GM23248 (cell line): Measurements from ENCODE around the gene C2CD2. TPM values are rescaled to one million over a fixed set of nuclear protein-coding genes. Genes with fewer than 3 reads are reported as not detected.
"Not testable (repeated sequence)": the region's sequence is repeated elsewhere in the genome, so short reads cannot be mapped to it uniquely, and the experiment has no call there.

ENCODE experiments used
- DNase-seq: peaks from one replicate; pipeline ENCODE4 v3.0.0-alpha.2; 2015
- H2AFZ ChIP-seq: fragments of 200-600 bp; sonication (generic); 2 replicates; pipeline ENCODE4 v1.6.1; 2016; ENCODE audit warnings: antibody characterized with exemption
- H3F3A ChIP-seq: fragments of 200-600 bp; sonication (generic); 2 replicates; pipeline ENCODE4 v1.6.1; 2016; ENCODE audit warnings: mild to moderate bottlenecking, antibody characterized with exemption, mixed run types; ENCODE audit not compliant: insufficient read depth
- H3K27ac ChIP-seq: fragments of 200-600 bp; sonication (generic); 2 replicates; pipeline ENCODE4 v1.5.1; 2016; ENCODE audit warnings: mild to moderate bottlenecking
- H3K27me3 ChIP-seq: fragments of 200-600 bp; sonication (generic); replicated peaks from 2 replicates; pipeline ENCODE4 v1.6.1; 2016; ENCODE audit warnings: mild to moderate bottlenecking; ENCODE audit not compliant: insufficient read depth
- H3K36me3 ChIP-seq: fragments of 200-600 bp; sonication (generic); 2 replicates; pipeline ENCODE4 v1.6.1; 2016; ENCODE audit warnings: low read depth, mild to moderate bottlenecking
- H3K4me1 ChIP-seq: fragments of 200-600 bp; sonication (generic); 2 replicates; pipeline ENCODE4 v1.6.1; 2016; ENCODE audit warnings: mild to moderate bottlenecking; ENCODE audit not compliant: insufficient read depth
- H3K4me2 ChIP-seq: fragments of 200-600 bp; sonication (generic); one replicate; pipeline ENCODE4 v1.6.1; 2016; ENCODE audit warnings: mild to moderate bottlenecking; ENCODE audit not compliant: unreplicated experiment
- H3K4me3 ChIP-seq: fragments of 200-600 bp; sonication (generic); 2 replicates; pipeline ENCODE4 v1.5.1; 2016; ENCODE audit warnings: mild to moderate bottlenecking
- H3K79me2 ChIP-seq: fragments of 200-600 bp; sonication (generic); 2 replicates; pipeline ENCODE4 v1.6.1; 2016; ENCODE audit warnings: mild to moderate bottlenecking; ENCODE audit not compliant: insufficient read depth
- H3K9ac ChIP-seq: fragments of 200-600 bp; sonication (generic); 2 replicates; pipeline ENCODE4 v1.6.1; 2016; ENCODE audit warnings: mild to moderate bottlenecking
- H3K9me2 ChIP-seq: fragments of 200-600 bp; sonication (generic); 2 replicates; pipeline ENCODE4 v1.6.1; 2016; ENCODE audit warnings: mixed run types, mild to moderate bottlenecking, moderate library complexity; ENCODE audit not compliant: insufficient read depth
- H3K9me3 ChIP-seq: fragments of 200-600 bp; sonication (generic); one replicate; pipeline ENCODE4 v1.6.1; 2017; ENCODE audit warnings: low read depth
- H4K20me1 ChIP-seq: fragments of 200-600 bp; sonication (generic); 2 replicates; pipeline ENCODE4 v1.6.0; 2016; ENCODE audit not compliant: insufficient read depth
- EZH2 ChIP-seq: fragments of 200-600 bp; sonication (generic); IDR thresholded peaks from 2 replicates; pipeline ENCODE4 v1.6.1; 2018; ENCODE audit warnings: antibody characterized with exemption, mild to moderate bottlenecking; ENCODE audit not compliant: insufficient read depth, poor library complexity, severe bottlenecking
- EZH2phosphoT487 ChIP-seq: fragments of 200-600 bp; sonication (generic); IDR thresholded peaks from 2 replicates; pipeline ENCODE4 v1.6.1; 2018; ENCODE audit warnings: antibody characterized with exemption, moderate library complexity, mild to moderate bottlenecking, low read depth; ENCODE audit not compliant: insufficient read depth
- WGBS, 2 experiments: methylation state at CpG; one replicate each; pipeline ENCODE4 v1.1.6; 2015 to 2017; ENCODE audit warnings: low lambda C conversion rate in 2 of 2, low coverage in 1 of 2; ENCODE audit errors: missing lambda C conversion rate in 2 of 2; 5-methylcytosine and 5-hydroxymethylcytosine counted together
- in situ Hi-C: fragments of 300-500 bp; cut with MboI; formaldehyde crosslinking; loops from 2 replicates; pipeline ENCODE4 v1.15.0; 2020
- polyA plus RNA-seq: library from polyadenylated mRNA; unstranded; fragments of >200 nt; fragmentation: Nextera tagmentation; extraction: Ambion mirVana; gene quantifications from 2 replicates; pipeline ENCODE4 v1.2.1, GENCODE V29; 2016
- total RNA-seq: library from RNA; depleted of rRNA; stranded (reverse); fragments of >200 nt; shearing (Covaris generic); gene quantifications from 2 replicates; pipeline ENCODE4 v1.2.3, GENCODE V29; 2014

Gene C2CD2
- total and polyA plus RNA-seq, 2 experiments from 2014 or later: 7.6 to 12.2 TPM

DNA sequence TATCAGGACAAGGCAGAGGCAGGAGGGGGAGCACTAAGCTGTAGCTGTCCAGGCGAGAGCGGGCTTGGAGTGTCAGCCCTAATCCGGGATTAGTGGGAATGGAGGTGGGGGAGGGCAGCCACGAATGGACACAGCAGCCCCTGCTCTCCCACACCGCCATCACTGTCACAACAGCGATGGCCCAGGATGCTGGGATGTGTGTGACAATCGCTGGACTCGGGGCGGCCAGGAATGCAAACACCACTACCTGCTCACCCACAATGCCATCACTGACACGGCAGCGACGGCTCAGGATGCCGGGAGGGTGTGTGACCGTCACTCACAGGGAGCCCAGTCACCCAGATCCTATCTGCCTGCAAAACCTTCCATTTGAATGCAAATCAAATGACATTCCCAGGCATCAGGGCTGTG is 2.9 kb downstream of the C2CD2 start:
- Histone ChIP-seq H3K27me3 (no peaks in the 10 kb centered on the region), H2AFZ (no peak overlapping the region), H3K4me1 (peaks cover 31% of the 10 kb centered on the region), H3K9me2 (no peaks in the 10 kb centered on the region), H3K36me3 (no peaks in the 10 kb centered on the region), H3K9ac (no peak overlapping the region), H3F3A (peaks cover 25% of the 10 kb centered on the region), H4K20me1 (no peaks in the 10 kb centered on the region), H3K27ac (no peak overlapping the region), H3K4me2 (no peak overlapping the region), H3K9me3 (no peaks in the 10 kb centered on the region), H3K79me2 (peaks cover 69% of the 10 kb centered on the region), H3K4me3 (no peak overlapping the region)
- no peak for TF ChIP-seq EZH2phosphoT487
- no peak for TF ChIP-seq EZH2
- in situ Hi-C loops: no loop called here
- 72 to 80% methylated on average over 14 of the region's 14 CpGs for WGBS, 2 experiments
- DNase-seq: no peak

DNA sequence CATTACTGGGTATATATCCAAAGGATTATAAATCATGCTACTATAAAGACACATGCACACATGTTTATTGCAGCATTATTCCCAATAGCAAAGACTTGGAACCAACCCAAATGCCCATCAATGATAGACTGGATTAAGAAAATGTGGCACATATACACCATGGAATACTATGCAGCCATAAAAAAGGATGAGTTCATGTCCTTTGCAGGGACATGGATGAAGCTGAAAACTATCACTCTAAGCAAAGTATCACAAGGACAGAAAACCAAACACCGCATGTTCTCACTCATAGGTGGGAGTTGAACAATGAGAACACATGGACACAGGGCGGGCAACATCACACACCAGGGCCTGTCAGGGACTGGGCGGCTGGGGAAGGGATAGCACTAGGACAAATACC is 4.2 kb downstream of the C2CD2 start:
- H3K9ac ChIP-seq, H3K9me2 ChIP-seq, H3K27ac ChIP-seq, H3K36me3 ChIP-seq, H3K4me3 ChIP-seq, H2AFZ ChIP-seq, H3K4me2 ChIP-seq, DNase-seq, H3K27me3 ChIP-seq, H4K20me1 ChIP-seq, H3K9me3 ChIP-seq: not testable (repeated sequence)
- peaks cover 83% of the 10 kb centered on the region for H3K79me2 ChIP-seq
- in situ Hi-C loops: loop anchor here (25.0 kb wide), 1 partner anchor 163 kb away; no protein-coding TSS in a partner anchor
- H3F3A ChIP-seq: peaks cover 17% of the 10 kb centered on the region
- 96% methylated on average over 3 of the region's 3 CpGs for WGBS, 2 experiments
- peaks cover 31% of the 10 kb centered on the region for H3K4me1 ChIP-seq

DNA sequence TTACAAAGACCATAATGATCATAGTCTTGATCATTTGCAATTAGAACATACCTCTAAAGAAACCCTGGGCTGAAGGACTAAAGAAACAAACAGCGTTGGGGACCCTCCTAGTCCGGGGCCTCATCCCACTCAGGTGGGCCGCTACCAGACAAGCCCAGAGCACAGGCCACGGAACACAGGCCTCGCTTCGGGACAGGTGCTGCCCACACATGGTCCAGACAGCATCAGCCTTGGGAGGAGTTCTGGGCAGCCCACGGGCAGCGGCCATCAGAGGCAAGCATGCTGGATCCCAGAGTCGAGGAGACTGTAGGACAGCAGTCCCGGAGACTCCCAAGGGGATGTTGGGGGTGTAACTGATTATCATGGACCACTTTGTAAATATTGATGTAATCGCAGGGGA is 4.9 kb downstream of the C2CD2 start:
- DNase-seq: no peak
- Histone ChIP-seq H3K4me2 (no peak overlapping the region), H3K9me2 (no peaks in the 10 kb centered on the region), H3K4me3 (no peak overlapping the region), H3K79me2 (peaks cover 88% of the 10 kb centered on the region), H4K20me1 (no peaks in the 10 kb centered on the region), H3K9me3 (no peaks in the 10 kb centered on the region), H3K27ac (no peak overlapping the region; the same call in 1 of the 2 replicates), H3K36me3 (no peaks in the 10 kb centered on the region), H3F3A (peaks cover 17% of the 10 kb centered on the region), H3K9ac (no peak overlapping the region), H3K27me3 (no peaks in the 10 kb centered on the region), H2AFZ (no peak overlapping the region), H3K4me1 (peaks cover 31% of the 10 kb centered on the region)
- in situ Hi-C loops: loop anchor here (25.0 kb wide), 1 partner anchor 163 kb away; no protein-coding TSS in a partner anchor
- WGBS, 2 experiments: 94 to 97% methylated on average over 11 of the region's 11 CpGs
- no peak for TF ChIP-seq EZH2
- no peak for TF ChIP-seq EZH2phosphoT487

DNA sequence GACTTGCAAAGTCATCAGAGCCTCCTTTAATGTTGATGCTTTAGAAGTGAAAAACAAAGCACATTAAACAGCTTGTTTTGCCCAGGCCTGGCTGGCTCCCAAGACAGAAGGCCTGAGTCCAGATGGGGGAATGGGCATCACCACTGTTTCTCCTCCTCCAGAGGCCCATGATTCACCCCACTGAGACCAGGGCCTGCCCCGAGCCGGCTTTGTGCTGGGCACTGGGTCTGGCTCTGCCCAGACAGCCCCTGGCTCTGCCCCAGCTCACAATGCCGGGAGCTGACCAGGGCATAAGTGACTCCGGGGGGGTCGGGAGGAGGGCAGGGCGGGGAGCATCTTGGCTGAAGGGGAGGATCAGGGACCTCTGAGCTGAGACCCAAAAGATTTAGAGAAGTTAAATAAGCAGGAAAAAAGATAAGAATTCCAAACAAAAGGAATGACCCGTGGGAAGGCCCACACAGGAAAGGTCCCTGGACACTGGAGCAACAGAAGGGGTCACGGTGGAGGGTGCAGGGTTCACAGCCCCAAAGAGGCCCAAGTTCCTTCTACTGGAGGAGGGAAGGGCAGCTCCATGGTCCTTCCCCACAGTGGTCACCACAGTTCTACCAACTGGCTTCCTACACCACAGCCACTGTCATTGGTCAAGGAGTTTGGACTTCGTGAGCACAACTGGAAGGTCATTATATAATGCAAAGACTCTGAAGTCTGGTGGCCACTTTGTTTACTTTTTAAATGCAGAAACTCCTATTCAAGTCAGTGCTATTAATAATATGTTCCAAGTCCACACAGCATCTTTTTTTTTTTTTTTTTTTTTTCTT is 5.5 kb downstream of the C2CD2 start:
- Histone ChIP-seq H3K9me2 (no peaks in the 10 kb centered on the region), H3K9me3 (no peaks in the 10 kb centered on the region), H4K20me1 (no peaks in the 10 kb centered on the region), H3F3A (peaks cover 17% of the 10 kb centered on the region), H3K36me3 (no peaks in the 10 kb centered on the region), H3K4me3 (peak overlapping the region; percentile 31), H3K79me2 (peaks cover 94% of the 10 kb centered on the region), H3K4me2 (peak overlapping the region; percentile 54), H2AFZ (peak overlapping the region; percentile 65), H3K9ac (peak overlapping the region; percentile 64), H3K27ac (peak overlapping the region; percentile 79), H3K4me1 (peaks cover 31% of the 10 kb centered on the region), H3K27me3 (no peaks in the 10 kb centered on the region)
- 31% methylated on average over 9 of the region's 9 CpGs for WGBS, 2 experiments
- peak; percentile 86 for DNase-seq
- TF ChIP-seq EZH2phosphoT487 (no peak), EZH2 (no peak)
- in situ Hi-C loops: loop anchor here (25.0 kb wide), 1 partner anchor 164 kb away; no protein-coding TSS in a partner anchor
